HEK293T (cell line): ENCODE results near the gene NFX1.

ENCODE experiments used
- ARNT ChIP-seq: fragments of 450-650 bp; IDR thresholded peaks from 2 replicates; pipeline ENCODE4 v1.6.1; 2017; ENCODE audit warnings: mild to moderate bottlenecking
- BHLHE40 ChIP-seq: fragments of 450-650 bp; IDR thresholded peaks from 2 replicates; pipeline ENCODE4 v1.6.1; 2016; ENCODE audit warnings: mild to moderate bottlenecking, moderate library complexity, borderline replicate concordance
- FOXA1 ChIP-seq: fragments of 450-650 bp; IDR thresholded peaks from 2 replicates; pipeline ENCODE4 v1.6.1; 2016; ENCODE audit warnings: mild to moderate bottlenecking
- L3MBTL2 ChIP-seq: fragments of 450-650 bp; conservative IDR thresholded peaks from 2 replicates; pipeline ENCODE4 v1.6.1; 2016; ENCODE audit warnings: mild to moderate bottlenecking
- SP1 ChIP-seq: fragments of 450-650 bp; IDR thresholded peaks from 2 replicates; pipeline ENCODE4 v1.6.1; 2017
- SUZ12 ChIP-seq: fragments of 450-650 bp; IDR thresholded peaks from 2 replicates; pipeline ENCODE4 v1.6.1; 2016; ENCODE audit warnings: mild to moderate bottlenecking

- TF ChIP-seq SP1 (no peak), BHLHE40 (no peak), ARNT (no peak), FOXA1 (no peak), L3MBTL2 (no peak), SUZ12 (no peak)
Measured at GRCh38 chr9:33291031-33291397, 698 bp downstream of the NFX1 start.
